T47D (cell line): ENCODE data around the gene ADAM30.

ENCODE experiments used
- DNase-seq, 2 experiments: peaks; one replicate each; pipeline versions ENCODE4 v3.0.0 to v3.0.0-alpha.2; 2011 to 2012; ENCODE audit warnings: low read depth in 1 of 2, low spot score in 1 of 2
- JUND ChIP-seq: IDR thresholded peaks from 2 replicates; pipeline ENCODE4 v1.6.1; 2012; ENCODE audit warnings: low read depth
- in situ Hi-C: cut with HindIII; loops from 2 replicates; pipeline ENCODE4 v1.10.0; 2016; ENCODE audit warnings: low sequenced_read_pairs, low pct_unique_long_range_greater_than_20kb

The ADAM30 gene

DNA sequence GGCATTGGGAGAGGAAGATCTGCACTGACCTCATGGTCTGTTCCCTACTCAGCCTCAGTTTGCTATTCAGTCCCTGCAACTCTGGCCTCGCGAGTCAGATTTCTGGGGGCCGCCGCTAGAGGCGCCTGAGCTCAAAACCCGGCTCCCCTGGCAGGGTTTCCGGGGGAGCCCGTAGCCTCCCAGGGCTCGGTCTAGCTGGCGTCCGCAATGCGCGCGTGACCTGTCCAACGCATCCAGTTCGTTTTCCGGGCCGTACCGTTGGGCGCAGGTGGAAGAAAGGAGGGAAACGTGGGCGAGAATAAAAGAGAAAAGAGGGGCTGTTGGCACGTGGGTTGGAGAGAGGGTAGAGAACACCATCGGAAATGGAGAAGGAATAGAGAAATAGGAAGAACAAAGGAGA is at the start of gene ADAM30:
Gene ADAM30, minus strand, starts transcription at position 213 of the 400 bp plus-strand sequence. Its CDS starts 179 bp downstream, at position 34.
- no peak for TF ChIP-seq JUND
- in situ Hi-C loops = no loop called here

GRCh38 chr1:119943216-119943615 is 46.9 kb upstream of the ADAM30 start:
- TF ChIP-seq JUND = no peak
- in situ Hi-C loops = no loop called here
- DNase-seq = no peak

More for the DNA sequence above, at the start of gene ADAM30:
- DNase-seq = no peak

- no peak for DNase-seq
- no peak for TF ChIP-seq JUND
- in situ Hi-C loops = no loop called here
Measured at GRCh38 chr1:119941392-119941791, 45.1 kb upstream of the ADAM30 start.

- in situ Hi-C loops = no loop called here
- DNase-seq = no peak
- TF ChIP-seq JUND = no peak
Measured at GRCh38 chr1:119940697-119941096, 44.4 kb upstream of the ADAM30 start.

DNA sequence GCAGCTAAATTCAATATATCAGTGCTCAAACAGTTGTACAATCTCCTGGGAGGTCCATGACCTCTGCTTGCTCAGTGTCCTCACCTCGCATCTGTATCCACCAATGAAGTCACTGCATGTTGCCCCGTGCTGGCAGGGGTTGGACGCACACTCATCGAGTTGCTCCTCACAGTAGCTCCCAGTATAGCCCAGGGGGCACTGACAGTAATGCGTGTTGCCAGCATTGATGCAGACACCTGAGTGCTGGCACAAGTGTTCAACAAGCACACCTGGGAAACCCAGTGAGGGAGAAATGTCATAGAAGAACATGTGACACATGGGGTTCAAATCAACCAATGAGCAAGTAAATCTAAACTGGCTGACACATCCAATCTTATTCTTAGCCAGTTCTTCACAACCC is 40.9 kb upstream of the ADAM30 start:
- TF ChIP-seq JUND = no peak
- in situ Hi-C loops = no loop called here
- no peak for DNase-seq

DNA sequence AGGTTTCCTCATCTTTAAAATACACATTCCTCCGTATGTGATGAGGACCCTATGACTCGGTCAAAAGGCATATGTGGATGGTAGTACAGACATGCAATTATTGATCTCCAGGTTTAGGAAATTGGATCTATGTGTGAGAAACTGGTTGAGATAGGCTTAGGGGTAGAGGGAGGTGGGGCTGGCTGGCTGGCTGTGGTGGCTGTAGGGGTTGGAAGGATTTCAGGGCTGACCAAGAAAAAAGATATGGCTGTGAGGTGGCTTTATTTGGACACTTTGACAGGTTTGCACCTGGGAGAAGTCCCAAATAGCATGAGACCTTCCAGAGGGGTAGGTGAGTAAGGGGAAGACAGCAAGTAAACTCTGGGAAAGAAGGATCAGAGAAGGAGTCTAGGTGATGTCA is 39.6 kb upstream of the ADAM30 start:
- no peak for DNase-seq
- in situ Hi-C loops = no loop called here
- no peak for TF ChIP-seq JUND

- no peak for TF ChIP-seq JUND
- DNase-seq = no peak
- in situ Hi-C loops = no loop called here
Measured at GRCh38 chr1:119935373-119935772, 39.1 kb upstream of the ADAM30 start.

DNA sequence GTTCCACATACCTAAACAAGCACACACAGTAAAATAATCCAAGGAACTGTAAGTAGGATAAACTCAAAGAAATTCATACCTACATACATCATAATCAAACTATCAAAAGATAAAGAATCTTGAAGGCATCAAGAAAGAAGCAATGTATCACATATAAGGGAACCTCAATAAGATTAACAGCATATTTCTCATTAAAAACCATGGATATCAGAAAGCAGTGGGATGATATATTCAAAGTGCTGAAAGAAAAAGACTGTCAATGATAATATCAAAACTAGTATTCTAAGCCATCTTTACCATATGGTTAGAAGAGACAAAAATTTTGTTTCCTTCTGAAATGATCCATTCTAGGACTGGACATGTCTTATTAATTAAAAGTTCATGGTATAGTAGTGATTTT is 37.1 kb upstream of the ADAM30 start:
- DNase-seq = no peak
- in situ Hi-C loops = no loop called here
- TF ChIP-seq JUND = no peak

DNA sequence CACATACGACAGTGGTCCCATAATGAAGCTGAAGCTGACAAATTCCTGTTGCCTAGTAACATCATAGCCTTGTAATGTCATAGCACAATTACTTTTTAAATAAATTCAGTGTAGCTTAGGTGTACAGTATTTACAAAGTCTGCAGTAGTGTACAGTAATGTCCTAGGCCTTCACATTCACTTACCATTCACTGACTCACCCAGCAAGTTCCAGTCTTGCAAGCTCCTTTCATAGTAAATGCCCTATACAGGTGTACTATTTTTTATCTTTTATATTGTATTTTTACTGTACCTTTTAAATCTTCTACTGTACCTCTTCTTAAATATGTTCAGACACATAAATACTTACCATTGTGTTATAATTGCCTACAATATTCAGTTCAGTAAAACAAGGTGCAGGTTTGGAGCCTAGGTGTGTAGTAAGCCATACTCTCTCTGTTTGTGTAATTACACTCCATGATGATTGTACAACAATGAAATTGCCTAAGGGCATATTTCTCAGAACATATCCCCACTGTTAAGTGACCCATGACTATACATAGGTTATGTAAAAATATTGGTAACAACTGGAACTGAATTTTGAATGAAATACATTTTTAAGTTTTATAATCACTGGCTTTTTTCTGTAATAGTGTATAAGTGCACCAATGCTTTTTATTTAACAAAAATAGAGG is 33.5 kb upstream of the ADAM30 start:
- in situ Hi-C loops = no loop called here
- DNase-seq = no peak
- no peak for TF ChIP-seq JUND

- in situ Hi-C loops = no loop called here
- DNase-seq = no peak
- no peak for TF ChIP-seq JUND
Measured at GRCh38 chr1:119926553-119926952, 30.2 kb upstream of the ADAM30 start.

DNA sequence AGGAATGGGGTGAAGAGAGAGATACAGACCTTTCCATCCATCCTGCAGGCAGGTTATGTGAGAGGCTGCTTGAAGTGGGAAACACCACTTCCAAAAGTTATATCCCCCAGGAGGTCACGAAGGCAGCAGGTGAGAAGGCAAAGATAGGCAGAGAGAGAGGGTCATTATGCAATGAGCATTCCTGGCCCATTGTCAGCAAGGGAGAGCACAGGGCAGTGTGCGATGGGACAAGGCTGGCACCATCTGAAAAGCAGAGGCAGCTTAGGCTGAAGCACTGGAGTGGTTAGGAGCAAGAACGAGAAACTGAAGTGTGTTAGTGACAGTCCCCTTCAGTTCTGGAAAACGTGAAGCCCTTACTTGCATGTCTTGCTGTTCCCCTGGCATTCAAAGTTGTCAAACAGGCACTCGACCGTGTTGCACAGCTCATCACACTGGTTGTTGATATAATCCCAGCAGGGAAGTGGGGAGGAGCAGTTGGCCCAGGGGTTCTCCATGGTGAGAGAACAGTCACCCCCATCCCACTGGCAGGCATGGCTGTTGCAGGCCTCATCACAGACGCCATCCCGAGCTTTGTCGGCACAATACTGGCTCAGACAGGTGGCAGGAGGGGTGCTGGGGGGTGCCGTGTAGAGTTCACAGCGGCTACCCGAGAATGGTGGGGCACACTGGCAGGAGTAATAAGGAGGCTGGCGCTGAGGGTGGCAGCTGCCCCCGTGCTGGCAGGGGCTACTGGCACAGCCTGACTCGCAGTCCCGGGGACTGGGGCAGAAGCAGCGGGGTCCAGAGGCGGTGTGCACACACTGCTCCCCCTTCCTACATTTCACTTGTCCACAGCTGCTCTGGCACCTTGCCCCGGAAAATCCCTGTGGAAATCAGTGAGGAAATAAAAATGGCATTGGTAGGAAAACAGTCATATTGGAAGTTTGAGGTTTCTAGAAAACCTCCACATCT is 28.9 kb upstream of the ADAM30 start:
- in situ Hi-C loops = no loop called here
- TF ChIP-seq JUND = no peak

DNA sequence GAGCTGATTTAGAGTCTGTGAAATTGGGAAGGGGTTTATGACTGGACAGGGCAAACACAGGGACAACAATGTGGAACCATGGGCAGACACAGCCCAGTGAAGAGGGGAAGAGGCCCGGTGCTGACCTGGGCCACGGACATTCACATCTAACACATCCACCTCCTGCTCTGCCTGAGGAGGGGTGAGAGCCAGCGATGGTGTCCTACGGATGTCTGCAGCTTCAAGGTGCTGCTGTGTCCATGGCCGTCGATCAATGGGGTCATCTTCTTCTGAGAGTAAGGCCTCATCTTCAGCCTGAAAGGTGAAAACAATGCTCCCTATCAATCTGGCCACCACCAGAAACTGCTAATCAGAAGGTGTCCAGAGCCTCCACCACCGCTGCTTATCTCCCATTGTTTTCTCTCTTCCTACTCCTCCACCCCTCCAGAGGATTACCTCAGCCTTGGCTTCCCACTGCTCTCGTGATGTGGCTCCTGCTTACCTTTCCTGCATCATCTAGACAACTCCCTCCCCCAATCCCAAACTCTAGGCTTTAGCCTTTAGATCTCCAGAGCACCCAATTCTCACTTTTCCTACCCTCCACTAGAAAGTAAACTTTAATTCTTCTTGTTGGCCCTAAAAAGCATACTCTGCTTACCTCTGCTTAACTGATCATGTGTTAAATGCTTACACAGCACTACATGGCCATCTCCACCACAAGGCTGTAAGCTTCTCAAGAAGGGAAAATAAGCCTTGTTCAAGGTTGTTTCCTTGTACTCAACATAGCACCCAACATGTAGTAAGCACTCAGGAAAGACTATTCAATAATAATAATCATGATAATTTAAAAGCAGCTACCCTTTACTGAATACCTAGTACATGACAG is 24.0 kb upstream of the ADAM30 start:
- in situ Hi-C loops = no loop called here
- no peak for DNase-seq
- TF ChIP-seq JUND = no peak

More for the DNA sequence above, 28.9 kb upstream of the ADAM30 start:
- DNase-seq = no peak
